ENCODE data around the gene CDK5RAP1.

DNA sequence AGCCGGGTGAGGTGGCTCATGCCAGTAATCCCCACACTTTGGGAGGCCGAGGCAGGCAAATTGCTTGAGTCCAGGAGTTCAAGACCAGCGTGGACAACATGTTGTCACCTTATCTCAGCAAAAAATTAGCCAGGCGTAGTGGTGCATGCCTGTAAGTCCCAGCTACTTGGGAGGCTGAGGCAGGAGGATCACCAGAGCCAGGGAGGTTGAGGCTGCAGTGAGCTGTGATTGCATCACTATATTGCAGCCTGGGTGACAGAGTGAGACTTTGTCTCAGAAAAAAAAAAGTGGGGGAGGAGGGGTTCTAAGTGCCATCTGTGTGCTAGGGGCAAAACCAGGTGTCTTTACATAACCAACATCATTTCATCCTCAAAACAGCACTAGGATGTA is 48.3 kb downstream of the CDK5RAP1 start:
- TF ChIP-seq RARB (CRISPR knock-in tag; IDR thresholded peaks at IDR 0.05), result no peak
- TF ChIP-seq, protein P1, sequence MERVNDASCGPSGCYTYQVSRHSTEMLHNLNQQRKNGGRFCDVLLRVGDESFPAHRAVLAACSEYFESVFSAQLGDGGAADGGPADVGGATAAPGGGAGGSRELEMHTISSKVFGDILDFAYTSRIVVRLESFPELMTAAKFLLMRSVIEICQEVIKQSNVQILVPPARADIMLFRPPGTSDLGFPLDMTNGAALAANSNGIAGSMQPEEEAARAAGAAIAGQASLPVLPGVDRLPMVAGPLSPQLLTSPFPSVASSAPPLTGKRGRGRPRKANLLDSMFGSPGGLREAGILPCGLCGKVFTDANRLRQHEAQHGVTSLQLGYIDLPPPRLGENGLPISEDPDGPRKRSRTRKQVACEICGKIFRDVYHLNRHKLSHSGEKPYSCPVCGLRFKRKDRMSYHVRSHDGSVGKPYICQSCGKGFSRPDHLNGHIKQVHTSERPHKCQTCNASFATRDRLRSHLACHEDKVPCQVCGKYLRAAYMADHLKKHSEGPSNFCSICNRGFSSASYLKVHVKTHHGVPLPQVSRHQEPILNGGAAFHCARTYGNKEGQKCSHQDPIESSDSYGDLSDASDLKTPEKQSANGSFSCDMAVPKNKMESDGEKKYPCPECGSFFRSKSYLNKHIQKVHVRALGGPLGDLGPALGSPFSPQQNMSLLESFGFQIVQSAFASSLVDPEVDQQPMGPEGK (CRISPR knock-in tag; IDR thresholded peaks at IDR 0.05; ENCODE audit: borderline replicate concordance), result no peak
- no peak for TF ChIP-seq ARNTL (CRISPR knock-in tag; IDR thresholded peaks at IDR 0.05; ENCODE audit: borderline replicate concordance, low read depth)
- no peak for TF ChIP-seq ZFP3 (CRISPR knock-in tag; IDR thresholded peaks at IDR 0.05)
- TF ChIP-seq BACH2 (CRISPR knock-in tag; IDR thresholded peaks at IDR 0.05; ENCODE audit: borderline replicate concordance), result no peak
